Neural progenitor cell (in vitro differentiated cells): Measurements from ENCODE around the gene CDC25B. TPM values are rescaled to one million over a fixed set of nuclear protein-coding genes. Genes with fewer than 3 reads are reported as not detected.

Experiments
- DNase-seq: peaks from one replicate; pipeline ENCODE4 v3.0.0-alpha.2; 2016; ENCODE audit warnings: low spot score
- H2AFZ ChIP-seq: fragments of 200-600 bp; sonication (generic); replicated peaks from 2 replicates; pipeline ENCODE4 v1.6.1; 2016; ENCODE audit warnings: antibody characterized with exemption
- H3F3A ChIP-seq: fragments of 200-600 bp; sonication (generic); 2 replicates; pipeline ENCODE4 v1.6.1; 2016; ENCODE audit warnings: antibody characterized with exemption, low read depth
- H3K27ac ChIP-seq: fragments of 200-600 bp; sonication (generic); 2 replicates; pipeline ENCODE4 v1.5.1; 2016; ENCODE audit warnings: mild to moderate bottlenecking
- H3K27me3 ChIP-seq: fragments of 200-600 bp; sonication (generic); 2 replicates; pipeline ENCODE4 v1.6.1; 2016; ENCODE audit warnings: mild to moderate bottlenecking, moderate library complexity
- H3K36me3 ChIP-seq: fragments of 200-600 bp; sonication (generic); 2 replicates; pipeline ENCODE4 v1.5.1; 2016
- H3K4me1 ChIP-seq: fragments of 200-600 bp; sonication (generic); 2 replicates; pipeline ENCODE4 v1.6.1; 2016; ENCODE audit warnings: mixed run types
- H3K4me2 ChIP-seq: fragments of 200-600 bp; sonication (generic); 2 replicates; pipeline ENCODE4 v1.6.1; 2016
- H3K4me3 ChIP-seq: fragments of 200-600 bp; sonication (generic); 2 replicates; pipeline ENCODE4 v1.5.1; 2016
- H3K79me2 ChIP-seq: fragments of 200-600 bp; sonication (generic); 2 replicates; pipeline ENCODE4 v1.6.1; 2016; ENCODE audit warnings: low read depth
- H3K9ac ChIP-seq: fragments of 200-600 bp; sonication (generic); 2 replicates; pipeline ENCODE4 v1.6.1; 2016
- H3K9me3 ChIP-seq: fragments of 200-600 bp; sonication (generic); 2 replicates; pipeline ENCODE4 v1.5.1; 2016; ENCODE audit warnings: low read depth
- H4K20me1 ChIP-seq: fragments of 200-600 bp; sonication (generic); 2 replicates; pipeline ENCODE4 v1.6.1; 2016; ENCODE audit warnings: low read depth
- H3K27ac Mint-ChIP-seq: 3 replicates; pipeline ENCODE4 v1.8.0; 2021; ENCODE audit warnings: mixed read lengths
- H3K27me3 Mint-ChIP-seq: 2 replicates; pipeline ENCODE4 v1.8.0; 2022; ENCODE audit warnings: low read depth, mild to moderate bottlenecking, inconsistent platforms, moderate library complexity, mixed read lengths; ENCODE audit not compliant: insufficient read depth
- H3K36me3 Mint-ChIP-seq: 3 replicates; pipeline ENCODE4 v1.8.0; 2021; ENCODE audit warnings: mixed read lengths
- H3K4me1 Mint-ChIP-seq: 3 replicates; pipeline ENCODE4 v1.8.0; 2021; ENCODE audit warnings: mixed read lengths
- H3K4me3 Mint-ChIP-seq: 3 replicates; pipeline ENCODE4 v1.8.0; 2021; ENCODE audit warnings: mild to moderate bottlenecking, moderate library complexity, mixed read lengths
- H3K9me3 Mint-ChIP-seq: 3 replicates; pipeline ENCODE4 v1.8.0; 2020; ENCODE audit warnings: mixed read lengths
- EZH2 ChIP-seq: fragments of 200-600 bp; sonication (generic); IDR thresholded peaks from 2 replicates; pipeline ENCODE4 v1.6.1; 2017; ENCODE audit warnings: antibody characterized with exemption, mild to moderate bottlenecking, moderate library complexity
- EZH2phosphoT487 ChIP-seq: fragments of 200-600 bp; sonication (generic); IDR thresholded peaks from 2 replicates; pipeline ENCODE4 v1.6.1; 2017; ENCODE audit warnings: antibody characterized with exemption
- total RNA-seq: library from RNA; depleted of rRNA; stranded (reverse); fragments of >200 nt; gene quantifications from 2 replicates; pipeline ENCODE4 v1.2.3, GENCODE V29; 2015; ENCODE audit warnings: low replicate concordance
- TF ChIP-seq, protein P1 (sequence below): fragments of 200-600 bp; sonication (generic); IDR thresholded peaks from 2 replicates; pipeline ENCODE4 v1.5.1; 2017; ENCODE audit warnings: antibody characterized with exemption, mild to moderate bottlenecking

CDC25B gene
- total RNA-seq, 1 donor from 2014 or later, result 9.3 TPM

DNA sequence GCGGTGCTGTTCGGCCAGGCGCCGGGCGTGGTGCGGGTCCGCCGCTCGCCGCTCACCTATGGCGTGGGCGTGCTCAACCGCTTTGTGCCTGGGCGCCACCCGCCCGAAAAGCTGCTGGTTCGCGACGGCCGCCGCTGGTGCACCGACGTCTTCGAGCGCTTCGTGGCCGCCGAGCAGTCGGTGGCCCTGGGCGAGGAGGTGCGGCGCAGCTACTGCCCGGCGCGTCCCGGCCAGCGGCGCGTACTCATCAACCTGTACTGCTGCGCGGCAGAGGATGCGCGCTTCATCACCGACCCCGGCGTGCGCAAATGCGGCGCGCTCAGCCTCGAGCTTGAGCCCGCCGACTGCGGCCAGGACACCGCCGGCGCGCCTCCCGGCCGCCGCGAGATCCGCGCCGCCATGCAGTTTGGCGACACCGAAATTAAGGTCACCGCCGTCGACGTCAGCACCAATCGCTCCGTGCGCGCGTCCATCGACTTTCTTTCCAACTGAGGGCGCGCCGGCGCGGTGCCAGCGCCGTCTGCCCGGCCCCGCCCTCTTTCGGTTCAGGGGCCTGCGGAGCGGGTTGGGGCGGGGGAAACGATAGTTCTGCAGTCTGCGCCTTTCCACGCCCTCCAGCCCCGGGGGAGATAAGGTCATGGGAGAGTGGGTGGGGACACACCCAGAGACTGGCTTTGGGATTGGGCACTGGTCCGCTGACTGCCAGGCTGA, 44.3 kb upstream of the CDC25B start:
- H3K4me1 Mint-ChIP-seq, result peaks cover 13% of the 10 kb centered on the region
- H3K4me1 ChIP-seq, result peaks cover 4% of the 10 kb centered on the region
- H3K36me3 Mint-ChIP-seq, result peaks cover 11% of the 10 kb centered on the region
- no peak overlapping the region for H3K27ac ChIP-seq
- no peak overlapping the region for H3K9ac ChIP-seq
- H3K9me3 ChIP-seq, result no peaks in the 10 kb centered on the region
- H3K27me3 ChIP-seq, result peaks cover 62% of the 10 kb centered on the region
- H3K36me3 ChIP-seq, result no peaks in the 10 kb centered on the region
- peak; percentile 91 for TF ChIP-seq EZH2
- peak; percentile 87 for TF ChIP-seq EZH2phosphoT487
- TF ChIP-seq, protein P1, sequence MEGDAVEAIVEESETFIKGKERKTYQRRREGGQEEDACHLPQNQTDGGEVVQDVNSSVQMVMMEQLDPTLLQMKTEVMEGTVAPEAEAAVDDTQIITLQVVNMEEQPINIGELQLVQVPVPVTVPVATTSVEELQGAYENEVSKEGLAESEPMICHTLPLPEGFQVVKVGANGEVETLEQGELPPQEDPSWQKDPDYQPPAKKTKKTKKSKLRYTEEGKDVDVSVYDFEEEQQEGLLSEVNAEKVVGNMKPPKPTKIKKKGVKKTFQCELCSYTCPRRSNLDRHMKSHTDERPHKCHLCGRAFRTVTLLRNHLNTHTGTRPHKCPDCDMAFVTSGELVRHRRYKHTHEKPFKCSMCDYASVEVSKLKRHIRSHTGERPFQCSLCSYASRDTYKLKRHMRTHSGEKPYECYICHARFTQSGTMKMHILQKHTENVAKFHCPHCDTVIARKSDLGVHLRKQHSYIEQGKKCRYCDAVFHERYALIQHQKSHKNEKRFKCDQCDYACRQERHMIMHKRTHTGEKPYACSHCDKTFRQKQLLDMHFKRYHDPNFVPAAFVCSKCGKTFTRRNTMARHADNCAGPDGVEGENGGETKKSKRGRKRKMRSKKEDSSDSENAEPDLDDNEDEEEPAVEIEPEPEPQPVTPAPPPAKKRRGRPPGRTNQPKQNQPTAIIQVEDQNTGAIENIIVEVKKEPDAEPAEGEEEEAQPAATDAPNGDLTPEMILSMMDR, result no peak
- H3K4me3 Mint-ChIP-seq, result peak overlapping the region; percentile 74
- H3F3A ChIP-seq, result peaks cover 26% of the 10 kb centered on the region
- H3K4me3 ChIP-seq, result peak overlapping the region; percentile 45
- H2AFZ ChIP-seq, result peak overlapping the region; percentile 56
- peaks cover 6% of the 10 kb centered on the region for H3K9me3 Mint-ChIP-seq
- H3K4me2 ChIP-seq, result peak overlapping the region; percentile 82
- H3K27me3 Mint-ChIP-seq, result peaks cover 38% of the 10 kb centered on the region
- peak; percentile 87 for DNase-seq
- no peaks in the 10 kb centered on the region for H3K79me2 ChIP-seq
- H3K27ac Mint-ChIP-seq, result no peak overlapping the region
- H4K20me1 ChIP-seq, result peaks cover 25% of the 10 kb centered on the region

- peaks cover 4% of the 10 kb centered on the region for H3K4me1 ChIP-seq
- H4K20me1 ChIP-seq, result peaks cover 25% of the 10 kb centered on the region
- H3K4me2 ChIP-seq, result peak overlapping the region; percentile 82
- H3K9me3 ChIP-seq, result no peaks in the 10 kb centered on the region
- no peak overlapping the region for H3K27ac Mint-ChIP-seq
- TF ChIP-seq EZH2phosphoT487 (no peak), EZH2 (no peak)
- TF ChIP-seq, protein P1, result no peak
- no peak overlapping the region for H3K27ac ChIP-seq
- no peak for DNase-seq
- peaks cover 13% of the 10 kb centered on the region for H3K4me1 Mint-ChIP-seq
- H3K4me3 Mint-ChIP-seq, result peak overlapping the region; percentile 74
- peaks cover 13% of the 10 kb centered on the region for H3K36me3 Mint-ChIP-seq
- H2AFZ ChIP-seq, result peak overlapping the region; percentile 56
- peaks cover 33% of the 10 kb centered on the region for H3K27me3 Mint-ChIP-seq
- peaks cover 57% of the 10 kb centered on the region for H3K27me3 ChIP-seq
- peak overlapping the region; percentile 45 for H3K4me3 ChIP-seq
- peaks cover 26% of the 10 kb centered on the region for H3F3A ChIP-seq
- H3K79me2 ChIP-seq, result no peaks in the 10 kb centered on the region
- no peaks in the 10 kb centered on the region for H3K36me3 ChIP-seq
- H3K9ac ChIP-seq, result no peak overlapping the region
- H3K9me3 Mint-ChIP-seq, result peaks cover 6% of the 10 kb centered on the region
Measured at GRCh38 chr20:3752386-3752759, 43.7 kb upstream of the CDC25B start.

- Mint-ChIP-seq H3K27ac (no peak overlapping the region), H3K9me3 (peaks cover 6% of the 10 kb centered on the region), H3K36me3 (peaks cover 18% of the 10 kb centered on the region), H3K27me3 (peaks cover 27% of the 10 kb centered on the region), H3K4me3 (no peak overlapping the region), H3K4me1 (peaks cover 13% of the 10 kb centered on the region)
- H3K4me1 ChIP-seq, result peaks cover 4% of the 10 kb centered on the region
- peaks cover 49% of the 10 kb centered on the region for H3K27me3 ChIP-seq
- H3F3A ChIP-seq, result peaks cover 26% of the 10 kb centered on the region
- H3K9me3 ChIP-seq, result no peaks in the 10 kb centered on the region
- H3K79me2 ChIP-seq, result no peaks in the 10 kb centered on the region
- no peak overlapping the region for H3K4me3 ChIP-seq
- no peak overlapping the region for H3K4me2 ChIP-seq
- no peak overlapping the region for H2AFZ ChIP-seq
- TF ChIP-seq, protein P1, result peak; percentile 78
- no peak for TF ChIP-seq EZH2
- no peak overlapping the region for H3K9ac ChIP-seq
- no peaks in the 10 kb centered on the region for H3K36me3 ChIP-seq
- DNase-seq, result peak; percentile 85
- H3K27ac ChIP-seq, result no peak overlapping the region
- H4K20me1 ChIP-seq, result peaks cover 25% of the 10 kb centered on the region
Measured at GRCh38 chr20:3753098-3753497, 43.0 kb upstream of the CDC25B start.
